C4-2B (cell line): ENCODE measurements around the gene PTPRN2.

Source experiments
- H3K27ac ChIP-seq: fragments of 450-650 bp; 2 replicates; pipeline ENCODE4 v1.5.1; 2017
- ZFX ChIP-seq: fragments of 450-650 bp; IDR thresholded peaks from 2 replicates; pipeline ENCODE4 v1.6.1; 2017
- TF ChIP-seq, protein P1 (sequence below): fragments of 450-650 bp; conservative IDR thresholded peaks from 2 replicates; pipeline ENCODE4 v1.5.1; 2017; ENCODE audit warnings: mild to moderate bottlenecking

PTPRN2 gene

DNA sequence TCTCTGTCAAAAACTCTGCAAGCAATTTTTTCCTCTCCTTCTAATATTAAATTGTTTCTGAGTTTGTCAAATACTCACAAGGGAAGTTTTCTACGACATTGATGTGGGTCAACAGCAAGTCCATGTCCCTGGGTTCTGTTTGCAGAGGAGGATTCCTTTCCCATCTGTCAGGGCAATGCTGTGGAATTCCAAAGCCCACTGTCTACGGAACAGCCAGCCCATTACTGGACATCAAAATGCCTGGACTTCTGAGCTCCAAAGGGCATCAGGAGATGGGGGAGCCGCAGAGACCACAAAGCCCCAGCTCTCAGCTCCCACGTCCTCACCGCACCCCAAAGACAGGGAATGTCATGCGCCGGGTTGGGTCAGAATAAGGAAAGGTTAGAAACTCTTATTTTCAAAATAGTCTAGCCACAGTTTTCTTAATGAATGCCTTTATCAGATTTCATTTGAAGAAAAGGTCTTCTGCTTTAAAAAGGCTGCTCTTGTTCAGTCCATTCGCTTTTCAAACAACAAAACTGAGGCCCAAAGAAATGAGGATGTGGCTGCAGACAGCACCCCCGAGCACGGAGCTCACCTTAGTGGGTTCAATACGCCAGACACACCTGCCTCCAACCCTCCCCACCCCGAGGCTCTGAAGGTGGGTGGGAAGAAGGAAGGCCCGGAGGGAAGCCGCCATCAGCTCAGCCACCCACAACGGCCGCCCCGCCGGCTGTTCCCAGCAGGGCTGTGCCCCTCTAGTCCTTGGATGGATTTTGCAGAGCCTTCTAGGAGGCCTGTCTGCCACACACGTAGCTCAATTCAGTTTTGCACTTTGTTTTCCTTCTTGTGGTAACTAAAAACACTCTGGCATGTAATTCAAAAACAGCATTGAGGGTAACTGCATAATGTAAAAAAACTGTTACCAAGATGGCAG lies 44.7 kb downstream of the PTPRN2 start:
- no peak overlapping the region for H3K27ac ChIP-seq
- TF ChIP-seq ZFX = no peak
- TF ChIP-seq, protein P1, sequence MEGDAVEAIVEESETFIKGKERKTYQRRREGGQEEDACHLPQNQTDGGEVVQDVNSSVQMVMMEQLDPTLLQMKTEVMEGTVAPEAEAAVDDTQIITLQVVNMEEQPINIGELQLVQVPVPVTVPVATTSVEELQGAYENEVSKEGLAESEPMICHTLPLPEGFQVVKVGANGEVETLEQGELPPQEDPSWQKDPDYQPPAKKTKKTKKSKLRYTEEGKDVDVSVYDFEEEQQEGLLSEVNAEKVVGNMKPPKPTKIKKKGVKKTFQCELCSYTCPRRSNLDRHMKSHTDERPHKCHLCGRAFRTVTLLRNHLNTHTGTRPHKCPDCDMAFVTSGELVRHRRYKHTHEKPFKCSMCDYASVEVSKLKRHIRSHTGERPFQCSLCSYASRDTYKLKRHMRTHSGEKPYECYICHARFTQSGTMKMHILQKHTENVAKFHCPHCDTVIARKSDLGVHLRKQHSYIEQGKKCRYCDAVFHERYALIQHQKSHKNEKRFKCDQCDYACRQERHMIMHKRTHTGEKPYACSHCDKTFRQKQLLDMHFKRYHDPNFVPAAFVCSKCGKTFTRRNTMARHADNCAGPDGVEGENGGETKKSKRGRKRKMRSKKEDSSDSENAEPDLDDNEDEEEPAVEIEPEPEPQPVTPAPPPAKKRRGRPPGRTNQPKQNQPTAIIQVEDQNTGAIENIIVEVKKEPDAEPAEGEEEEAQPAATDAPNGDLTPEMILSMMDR = no peak

GRCh38 chr7:158541346-158542010 lies 46.1 kb downstream of the PTPRN2 start:
- no peak overlapping the region for H3K27ac ChIP-seq
- TF ChIP-seq, protein P1 = no peak

DNA sequence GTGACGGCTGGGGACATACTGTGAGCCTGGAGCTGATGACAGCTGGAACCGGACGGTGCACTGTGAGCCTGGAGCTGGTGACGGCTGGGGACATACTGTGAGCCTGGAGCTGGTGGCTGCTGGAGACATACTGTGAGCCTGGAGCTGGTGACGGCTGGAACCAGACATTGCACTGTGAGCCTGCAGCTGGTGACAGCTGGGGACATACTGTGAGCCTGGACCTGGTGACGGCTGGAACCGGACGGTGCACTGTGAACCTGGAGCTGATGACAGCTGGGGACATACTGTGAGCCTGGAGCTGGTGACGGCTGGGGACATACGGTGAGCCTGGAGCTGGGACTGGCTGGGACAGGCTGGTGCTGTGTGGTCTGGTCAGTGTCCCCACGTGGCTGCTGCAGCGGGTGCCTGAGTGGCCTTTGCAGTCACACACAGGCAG lies 47.9 kb downstream of the PTPRN2 start:
- TF ChIP-seq, protein P1 = no peak
- no peak for TF ChIP-seq ZFX

DNA sequence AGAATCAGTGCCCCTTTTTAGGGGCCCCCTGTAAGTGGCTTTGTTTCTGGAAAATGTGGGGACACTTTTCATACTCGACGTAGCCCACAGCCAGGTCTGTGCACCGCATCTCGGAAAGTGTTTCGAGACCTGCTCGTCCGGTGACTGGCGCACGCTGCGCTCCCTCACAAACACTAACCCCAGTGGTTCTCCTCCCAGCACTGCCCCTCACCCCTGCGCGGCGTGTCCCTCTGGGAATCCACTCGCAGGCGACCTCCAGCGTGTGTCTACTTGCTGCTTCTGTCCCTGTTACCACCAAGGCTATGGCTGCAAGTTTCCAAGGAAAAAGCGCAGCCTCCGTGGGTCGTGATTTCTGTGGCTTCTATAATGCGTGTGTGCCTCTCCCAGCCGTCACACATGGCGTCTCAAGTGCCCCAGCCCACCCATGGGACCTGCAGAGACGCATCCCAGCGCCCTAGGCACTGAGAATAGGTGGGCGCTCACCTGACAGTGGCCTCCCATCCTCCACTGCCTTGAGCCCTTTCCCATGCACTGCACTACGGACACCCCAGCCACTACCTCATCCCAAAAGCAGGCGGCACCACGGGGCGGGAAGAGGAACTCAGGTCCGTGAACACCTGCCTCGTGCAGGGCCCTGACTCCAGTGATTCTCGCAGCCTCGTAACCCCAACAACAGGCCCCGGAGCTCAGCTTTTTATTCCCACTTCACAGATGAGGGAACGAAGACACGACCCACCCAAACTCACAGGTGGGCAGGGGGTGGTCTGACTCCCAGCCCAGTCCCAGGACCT lies 49.3 kb downstream of the PTPRN2 start:
- TF ChIP-seq, protein P1 = no peak
- no peak for TF ChIP-seq ZFX

More for the DNA sequence above, 47.9 kb downstream of the PTPRN2 start:
- no peak overlapping the region for H3K27ac ChIP-seq

GRCh38 chr7:158537516-158537882 lies 50.1 kb downstream of the PTPRN2 start:
- H3K27ac ChIP-seq = no peak overlapping the region

More for the DNA sequence above, 49.3 kb downstream of the PTPRN2 start:
- no peak overlapping the region for H3K27ac ChIP-seq

DNA sequence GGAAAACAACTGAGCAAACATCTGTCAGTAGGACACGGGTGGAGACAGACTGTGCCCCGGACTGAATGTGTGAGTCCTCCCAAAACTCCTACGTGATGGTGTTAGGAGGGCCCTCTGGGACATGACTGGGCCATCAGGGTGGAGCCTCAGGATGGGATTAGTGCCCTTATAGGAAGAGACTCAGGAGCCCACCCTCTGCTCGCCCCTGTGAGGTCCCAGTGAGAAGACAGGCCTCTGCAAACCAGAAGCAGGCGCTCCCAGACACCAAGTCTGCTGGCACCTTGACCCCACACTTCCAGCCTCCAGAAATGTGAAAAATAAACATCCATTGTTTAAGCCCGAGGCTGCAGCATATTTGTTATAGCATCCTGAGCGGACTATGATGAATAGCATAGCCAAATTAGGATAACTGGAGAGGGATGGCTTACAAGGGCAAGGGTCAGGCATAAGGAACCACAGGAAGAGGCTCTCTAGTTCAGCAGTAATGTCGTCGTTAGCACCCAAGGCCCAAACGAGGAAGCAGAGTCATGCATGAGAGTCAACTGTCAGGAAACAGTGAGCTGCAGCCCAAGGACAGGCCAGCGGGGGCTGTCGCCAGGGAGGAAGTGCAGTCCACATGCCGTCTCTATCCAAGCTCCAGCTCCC lies 50.6 kb downstream of the PTPRN2 start:
- TF ChIP-seq, protein P1 = no peak
- TF ChIP-seq ZFX = no peak
- no peak overlapping the region for H3K27ac ChIP-seq

More at GRCh38 chr7:158537516-158537882, 50.1 kb downstream of the PTPRN2 start:
- no peak for TF ChIP-seq ZFX
- TF ChIP-seq, protein P1 = no peak
